GM18520 (cell line): ENCODE results near the gene ADARB2.
"Not testable (repeated sequence)": the region's sequence is repeated elsewhere in the genome, so short reads cannot be mapped to it uniquely, and the experiment has no call there.

Source experiments
- ATAC-seq: cut with Tn5 transposase; IDR thresholded peaks from one replicate; pipeline ENCODE4 v1.9.1; 2021; ENCODE audit not compliant: unreplicated experiment

Gene ADARB2

DNA sequence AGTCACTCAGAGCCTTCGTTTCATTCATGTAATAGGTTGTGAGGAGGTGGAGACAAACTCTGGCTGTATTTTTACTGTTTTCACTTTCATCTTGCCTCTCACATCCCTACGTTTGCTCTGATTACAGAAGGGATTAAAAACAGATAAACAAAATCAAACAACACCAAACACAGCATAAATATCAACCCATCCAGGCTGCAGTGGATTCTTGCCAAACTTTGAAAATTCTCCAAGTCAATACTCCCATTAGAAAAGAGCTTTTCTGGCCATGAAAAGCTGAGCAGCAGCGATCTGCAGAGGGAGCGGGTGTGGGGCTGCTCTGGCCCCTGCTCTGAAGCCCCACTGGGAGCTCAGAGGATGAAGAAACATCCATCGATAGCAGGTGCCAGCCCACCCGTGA, 397.9 kb downstream of the ADARB2 start:
- ATAC-seq: no peak

DNA sequence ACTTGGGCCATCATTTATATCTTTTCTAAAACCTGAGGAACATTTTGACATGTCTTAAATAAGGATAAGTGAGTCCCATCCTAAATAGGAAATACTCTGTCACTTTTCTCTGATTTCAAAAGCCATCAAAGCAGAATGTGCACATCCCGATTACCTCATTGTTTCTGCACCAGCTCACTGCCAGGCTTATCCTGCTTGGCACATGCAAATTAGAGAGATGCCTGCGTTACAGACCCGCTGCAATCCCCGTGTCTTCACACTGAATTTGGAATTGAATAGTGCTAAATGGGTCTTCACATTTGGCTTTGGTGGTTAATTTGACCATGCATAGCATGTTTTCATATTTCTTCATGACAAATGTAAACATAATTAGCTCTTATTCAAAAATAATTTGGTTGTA, 401.7 kb downstream of the ADARB2 start:
- ATAC-seq: no peak

DNA sequence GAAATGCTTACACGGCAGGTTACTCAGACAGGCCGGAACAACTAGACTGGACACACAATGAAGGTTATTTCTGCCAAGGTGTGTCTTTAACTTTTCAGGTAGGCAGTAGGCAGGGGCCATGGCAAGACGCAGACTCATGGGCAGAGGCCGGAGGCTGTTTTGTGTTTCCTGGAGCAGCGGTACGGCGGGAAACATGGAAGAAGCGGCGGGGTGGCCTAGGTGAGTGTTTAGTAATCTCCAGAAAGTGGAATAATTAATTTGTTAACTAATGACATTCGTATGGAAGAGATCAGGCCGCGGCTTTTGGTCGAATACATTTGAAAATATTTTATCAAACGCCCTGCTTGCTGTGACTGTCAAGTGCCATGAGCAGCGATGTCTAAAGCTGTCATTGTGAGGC, 403.3 kb downstream of the ADARB2 start:
- ATAC-seq: no peak

DNA sequence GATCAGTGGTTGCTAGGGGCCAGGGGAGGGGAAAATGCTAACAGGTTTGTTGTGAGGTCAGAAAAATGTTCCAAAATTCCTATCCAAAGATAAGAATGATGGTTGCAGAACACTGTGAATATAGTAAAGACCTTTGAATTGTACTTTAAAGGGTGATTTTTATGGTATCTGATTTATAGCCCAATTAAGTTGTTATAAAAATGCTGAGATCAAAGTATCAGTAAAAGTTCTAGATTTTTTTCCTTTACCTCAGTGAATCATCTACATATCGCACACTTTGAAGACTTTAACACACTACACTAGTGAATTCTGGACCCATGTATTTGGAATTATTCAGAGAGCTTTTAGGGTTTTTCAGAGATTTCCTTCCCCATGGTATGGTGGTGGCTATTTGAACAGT, 405.8 kb downstream of the ADARB2 start:
- ATAC-seq: no peak

DNA sequence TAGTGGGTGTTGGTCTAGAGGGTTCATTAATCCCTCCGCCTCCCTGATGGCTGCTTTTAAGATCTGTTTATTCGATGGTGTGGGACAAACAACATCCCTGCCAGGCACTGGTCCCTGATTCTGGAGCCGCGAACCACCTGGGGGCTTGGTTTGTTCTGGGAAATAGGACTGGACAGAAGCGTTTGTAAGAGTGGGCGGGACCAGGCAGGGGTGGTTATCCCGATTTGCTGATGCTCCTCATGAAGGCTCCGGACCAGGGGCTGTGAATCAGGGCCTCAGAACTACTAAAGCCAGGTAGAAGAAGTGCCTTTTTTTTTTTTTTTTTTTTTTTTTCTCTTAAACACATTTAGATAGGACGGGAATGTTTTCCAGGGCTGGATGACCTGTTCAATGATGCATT, 407.7 kb downstream of the ADARB2 start:
- ATAC-seq: no peak

DNA sequence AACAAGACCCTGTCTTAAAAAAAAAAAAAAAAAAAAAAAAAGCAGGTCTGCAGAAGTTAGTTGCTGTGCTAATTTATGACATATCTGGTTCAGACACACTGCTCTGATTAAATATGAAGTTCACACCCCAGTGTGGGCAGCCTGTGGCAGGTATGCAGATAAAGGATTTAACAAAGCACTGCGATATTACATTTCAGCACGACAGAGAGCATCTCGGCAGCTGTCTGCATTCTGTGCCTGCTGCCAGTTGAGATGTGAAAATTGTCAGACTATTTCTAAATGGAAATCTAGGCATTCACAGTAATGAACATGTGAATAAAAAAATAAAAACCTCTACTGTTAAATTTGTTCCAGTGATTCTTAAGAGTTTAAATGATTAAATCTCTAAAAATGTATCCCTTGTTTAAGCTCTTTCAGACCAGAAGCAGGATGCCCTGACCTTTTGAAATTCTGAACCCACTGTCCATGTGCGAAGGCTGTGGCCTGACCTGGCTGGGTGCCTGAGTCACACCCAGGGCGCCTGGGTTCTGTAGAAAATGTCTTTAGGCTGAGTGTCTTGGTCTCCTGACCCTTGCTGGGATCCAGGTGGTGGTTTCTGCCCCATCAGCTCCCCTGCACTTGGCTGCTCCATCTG, 408.2 kb downstream of the ADARB2 start:
- ATAC-seq: no peak

DNA sequence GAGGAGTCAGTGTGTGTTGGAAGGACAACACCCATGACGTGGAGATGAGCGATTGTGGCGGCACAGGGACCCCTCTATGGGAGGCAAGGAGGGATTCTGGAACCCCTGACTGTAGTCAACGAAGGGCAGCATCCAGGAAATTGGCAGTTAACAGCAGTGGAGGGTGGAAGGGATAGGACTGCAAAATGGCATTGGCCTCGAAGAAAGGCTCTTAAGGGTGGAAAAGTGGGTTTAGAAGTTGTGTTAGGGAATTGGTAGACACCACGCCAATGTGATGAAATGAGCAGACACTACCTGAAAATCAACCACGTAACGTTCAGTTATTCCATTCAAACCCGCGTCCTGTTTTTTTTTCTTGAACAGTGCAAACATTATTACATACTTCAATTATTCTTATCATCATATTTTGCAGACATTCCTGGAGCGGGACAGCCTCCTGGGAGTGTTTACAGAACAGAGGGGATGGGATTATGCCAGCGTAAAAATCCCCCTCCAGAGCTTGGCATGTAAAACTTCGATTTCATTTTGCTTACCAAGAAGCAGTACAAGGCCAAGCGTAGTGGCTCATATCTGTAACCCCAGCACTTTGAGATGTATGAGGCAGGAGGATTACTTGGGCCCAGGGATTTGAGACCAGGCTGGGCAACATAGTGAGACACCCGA, 409.0 kb downstream of the ADARB2 start:
- ATAC-seq: no peak

DNA sequence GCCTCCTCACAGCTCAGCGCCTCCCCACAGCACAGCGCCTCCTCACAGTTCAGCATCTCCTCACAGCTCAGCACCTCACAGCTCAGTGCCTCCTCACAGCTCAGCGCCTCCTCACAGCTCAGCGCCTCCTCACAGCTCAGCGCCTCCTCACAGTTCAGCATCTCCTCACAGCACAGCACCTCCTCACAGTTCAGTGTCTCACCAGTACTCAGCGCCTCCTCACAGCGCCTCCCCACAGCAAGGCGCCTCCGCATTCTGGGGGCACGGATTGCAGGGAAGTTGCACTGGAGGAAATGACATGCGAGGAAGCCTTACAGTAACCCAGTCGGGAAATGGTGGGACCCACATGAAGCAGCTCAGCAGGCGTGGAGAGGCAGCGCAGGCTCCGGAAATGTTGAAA, 409.6 kb downstream of the ADARB2 start:
- ATAC-seq: no peak

DNA sequence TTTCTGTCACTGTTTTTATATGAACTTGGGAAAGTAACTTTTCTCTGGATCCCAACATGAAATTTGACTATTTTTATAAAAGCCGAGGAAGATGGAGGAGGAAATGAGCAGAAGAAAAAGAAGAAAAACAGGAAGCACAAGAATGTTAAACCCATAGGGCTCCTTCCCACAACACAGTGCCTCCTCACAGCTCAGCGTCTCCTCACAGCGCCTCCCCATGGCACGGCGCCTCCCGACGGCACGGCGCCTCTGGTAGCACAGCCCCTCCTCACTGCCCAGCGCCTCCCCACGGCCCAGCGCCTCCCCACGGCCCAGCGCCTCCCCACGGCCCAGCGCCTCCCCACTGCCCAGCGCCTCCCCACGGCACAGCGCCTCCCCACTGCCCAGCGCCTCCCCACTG, 410.8 kb downstream of the ADARB2 start:
- not testable (repeated sequence) for ATAC-seq

DNA sequence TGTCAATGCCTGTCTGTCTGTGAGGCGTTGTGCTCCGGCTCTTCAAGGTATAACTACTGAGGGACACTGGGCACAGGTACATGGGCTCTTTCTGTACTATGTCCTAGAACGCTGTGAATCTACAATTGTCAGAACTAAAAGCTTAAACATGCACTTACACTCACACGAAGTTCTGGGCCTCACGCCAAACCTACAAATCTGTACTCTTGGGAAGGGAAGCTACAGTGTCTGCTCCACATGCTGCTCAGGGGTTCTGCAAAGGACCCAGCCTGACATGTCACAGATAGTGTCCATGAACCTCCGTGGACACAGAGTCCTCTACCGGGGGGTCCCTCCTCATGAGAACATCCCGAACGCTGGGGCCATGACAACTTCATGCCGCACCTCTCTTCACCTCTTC, 412.4 kb downstream of the ADARB2 start:
- no peak for ATAC-seq

DNA sequence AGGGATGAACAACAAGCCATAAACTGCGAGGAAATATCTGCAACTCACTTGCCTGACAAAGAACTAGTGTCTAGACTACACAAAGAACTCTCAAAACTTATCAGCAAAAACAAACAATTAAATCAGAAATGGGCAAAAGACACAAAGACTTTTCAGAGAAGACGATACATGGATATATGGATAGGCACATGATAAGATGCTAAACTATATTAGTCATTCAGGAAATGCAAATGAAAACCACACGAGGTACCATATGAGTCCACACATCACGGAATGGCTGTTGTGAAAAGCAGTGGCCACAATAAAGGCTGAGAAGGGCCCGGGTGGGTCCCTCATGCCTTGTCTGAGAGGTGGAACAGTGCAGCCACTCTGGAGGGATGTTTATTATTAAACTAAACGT, 413.4 kb downstream of the ADARB2 start:
- no peak for ATAC-seq

DNA sequence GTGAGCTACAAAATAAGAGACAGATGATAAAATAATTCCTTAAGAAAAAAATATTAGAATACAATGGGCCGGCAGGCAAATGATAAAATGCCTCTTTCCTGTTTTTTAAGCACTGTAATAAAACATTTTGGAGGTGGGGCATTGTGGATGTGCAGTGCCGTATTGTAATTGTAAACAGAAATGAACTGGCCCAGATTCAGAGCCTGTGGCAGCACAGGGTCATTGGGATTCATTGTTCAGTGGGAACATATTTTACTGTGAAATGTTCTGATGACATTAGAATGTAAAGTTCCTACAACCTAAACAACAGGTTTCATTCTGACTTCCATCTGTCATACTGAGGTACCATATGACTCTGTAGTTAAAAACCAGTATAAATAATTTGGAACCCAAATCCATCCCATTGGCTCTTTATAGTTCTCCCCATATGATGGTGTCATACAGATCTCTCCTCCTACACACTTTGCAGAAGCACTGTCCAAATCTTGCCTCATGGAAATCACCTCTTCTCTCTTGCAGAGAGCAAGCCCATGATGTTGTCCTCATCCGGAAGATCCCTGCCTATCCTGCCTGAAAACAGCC, 416.5 kb downstream of the ADARB2 start:
- no peak for ATAC-seq

DNA sequence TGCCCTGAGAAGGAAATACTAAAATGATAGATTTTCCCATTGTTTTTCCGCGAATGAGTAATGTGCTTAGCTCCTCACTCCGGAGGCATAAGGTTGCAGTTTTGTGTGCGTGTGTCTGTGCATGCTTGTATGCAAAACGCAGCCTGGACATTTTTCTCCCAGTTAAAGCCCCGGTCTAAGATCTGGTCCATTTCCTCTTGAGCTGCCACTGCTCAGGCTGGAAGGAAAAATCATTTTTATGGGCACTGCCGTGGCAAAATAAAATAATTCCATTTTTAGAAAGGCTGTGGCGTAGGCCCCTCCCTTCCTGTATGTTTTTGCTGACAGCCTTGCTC, 420.5 kb downstream of the ADARB2 start:
- no peak for ATAC-seq

DNA sequence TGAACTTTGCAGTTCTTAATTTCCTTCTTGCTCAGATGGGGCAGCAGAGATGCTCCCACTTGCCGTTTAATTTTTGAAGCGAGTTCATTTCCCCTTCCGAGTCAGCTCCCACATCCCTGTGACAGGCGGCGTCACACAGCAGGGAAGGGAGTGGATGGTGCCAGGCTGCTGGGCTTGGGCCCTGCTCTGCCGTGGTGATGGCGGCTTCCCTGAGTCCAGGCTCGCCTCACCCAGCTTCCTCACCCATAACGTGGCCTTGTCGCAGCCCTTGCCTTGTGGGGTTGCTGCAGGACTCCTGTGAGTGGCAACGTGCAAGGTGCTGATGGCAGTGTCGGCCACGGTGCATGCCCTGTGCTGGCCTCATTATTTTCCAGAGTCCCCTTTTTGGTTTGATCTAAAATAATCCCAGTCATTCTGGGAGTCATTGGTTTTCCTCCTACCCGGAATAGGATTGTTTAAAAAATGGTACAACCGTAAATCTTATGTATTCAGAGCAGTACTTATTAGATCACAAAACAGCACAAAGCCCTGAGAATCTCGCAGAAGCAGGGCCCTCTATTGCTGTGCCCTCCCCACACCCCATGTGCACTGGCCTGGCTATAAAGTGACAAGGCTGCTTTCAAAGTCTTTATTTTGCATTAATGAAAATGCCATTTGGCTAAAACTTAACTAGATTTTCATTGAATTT, 421.1 kb downstream of the ADARB2 start:
- no peak for ATAC-seq

DNA sequence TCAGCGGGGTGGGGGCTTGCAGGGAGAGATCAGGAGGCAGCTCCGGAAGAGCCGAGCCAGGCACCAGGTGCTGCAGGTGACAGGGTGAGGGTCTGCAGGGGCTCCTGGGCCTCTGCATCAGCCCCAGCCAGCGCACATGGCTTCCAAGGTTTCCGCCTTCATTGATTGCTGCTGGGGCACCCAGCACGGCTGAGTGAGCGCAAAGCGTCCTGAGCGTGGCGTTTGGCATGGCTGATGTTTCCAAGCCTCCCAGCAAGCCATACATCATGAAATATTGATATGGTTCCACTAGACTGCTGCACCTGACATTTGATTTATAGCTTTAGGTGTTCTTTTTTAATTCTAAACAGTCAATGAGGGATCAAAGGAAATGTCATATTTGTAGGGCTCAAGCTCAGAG, 422.1 kb downstream of the ADARB2 start:
- no peak for ATAC-seq

DNA sequence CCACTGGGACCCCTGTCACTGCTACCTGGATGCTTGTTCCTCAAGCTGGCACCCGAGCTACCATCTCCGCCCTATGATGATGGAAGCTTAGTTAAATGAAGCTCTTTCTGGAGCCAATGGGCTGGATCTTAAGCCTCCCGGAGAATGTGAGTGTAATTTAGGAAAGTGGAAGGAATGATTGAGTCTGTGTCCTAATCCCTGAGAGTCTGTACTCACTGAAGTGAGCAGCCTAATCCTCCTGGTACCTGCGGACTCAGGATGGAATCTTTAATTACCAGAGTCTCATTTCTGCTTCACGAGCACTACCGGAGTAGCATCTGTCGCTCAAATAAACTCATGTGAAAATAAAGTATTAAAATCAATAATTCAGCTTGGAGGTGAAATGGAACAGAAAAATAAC, 425.6 kb downstream of the ADARB2 start:
- no peak for ATAC-seq

DNA sequence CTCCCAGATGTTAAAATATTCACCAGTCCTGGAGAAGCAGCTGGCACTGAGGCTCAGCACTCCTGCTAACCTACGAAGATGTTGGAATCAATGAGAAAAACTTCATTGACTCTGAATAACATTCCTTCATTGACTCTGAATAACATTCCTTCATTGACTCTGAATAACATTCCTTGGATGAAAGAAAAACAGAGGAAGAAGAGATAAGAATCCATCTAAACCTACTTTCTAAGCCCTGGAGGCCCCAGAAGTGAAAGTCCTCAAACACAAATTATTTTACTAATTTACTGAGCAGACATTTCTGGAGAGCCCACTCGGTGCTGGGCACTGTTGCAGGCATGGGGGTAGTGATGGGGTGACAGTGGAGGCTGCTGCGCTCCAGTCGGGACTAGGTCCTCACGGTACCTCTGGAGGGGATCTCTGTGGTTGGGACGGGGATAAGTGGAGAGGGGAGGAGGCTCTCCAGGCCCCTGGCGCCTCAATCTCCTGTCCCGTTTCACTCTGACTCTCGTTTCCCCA, 427.0 kb downstream of the ADARB2 start:
- ATAC-seq: no peak

DNA sequence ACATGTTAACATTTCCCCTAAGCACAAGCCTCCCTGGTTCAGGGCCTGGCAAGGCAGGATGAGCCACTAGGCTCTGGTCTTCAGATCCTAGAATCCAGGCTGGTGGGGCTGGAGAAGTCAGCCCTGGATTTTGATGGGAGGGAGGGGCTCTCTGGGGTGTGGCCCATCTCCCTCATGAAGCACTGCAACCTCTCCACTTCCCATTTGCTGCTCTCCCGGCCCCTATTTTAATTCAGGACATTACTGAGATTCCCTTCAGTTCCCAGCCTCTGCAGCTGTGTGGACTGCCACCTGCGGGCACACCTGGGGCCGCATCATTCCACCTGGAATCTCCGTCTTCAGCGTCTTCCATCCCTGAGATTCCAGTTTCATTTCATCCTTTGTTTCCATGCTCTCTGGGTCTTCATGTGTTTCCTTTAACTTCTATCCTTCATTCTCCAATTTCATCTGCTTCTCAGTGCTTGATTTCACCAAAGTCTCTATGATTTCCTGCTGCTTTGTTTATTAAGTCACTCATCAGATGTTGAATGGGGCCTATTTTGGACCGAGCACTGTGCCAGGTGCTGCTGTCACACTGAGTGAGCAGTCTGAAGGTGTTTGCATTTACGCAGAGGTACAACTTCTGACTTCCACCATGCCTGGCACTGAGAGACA, 427.6 kb downstream of the ADARB2 start:
- no peak for ATAC-seq

DNA sequence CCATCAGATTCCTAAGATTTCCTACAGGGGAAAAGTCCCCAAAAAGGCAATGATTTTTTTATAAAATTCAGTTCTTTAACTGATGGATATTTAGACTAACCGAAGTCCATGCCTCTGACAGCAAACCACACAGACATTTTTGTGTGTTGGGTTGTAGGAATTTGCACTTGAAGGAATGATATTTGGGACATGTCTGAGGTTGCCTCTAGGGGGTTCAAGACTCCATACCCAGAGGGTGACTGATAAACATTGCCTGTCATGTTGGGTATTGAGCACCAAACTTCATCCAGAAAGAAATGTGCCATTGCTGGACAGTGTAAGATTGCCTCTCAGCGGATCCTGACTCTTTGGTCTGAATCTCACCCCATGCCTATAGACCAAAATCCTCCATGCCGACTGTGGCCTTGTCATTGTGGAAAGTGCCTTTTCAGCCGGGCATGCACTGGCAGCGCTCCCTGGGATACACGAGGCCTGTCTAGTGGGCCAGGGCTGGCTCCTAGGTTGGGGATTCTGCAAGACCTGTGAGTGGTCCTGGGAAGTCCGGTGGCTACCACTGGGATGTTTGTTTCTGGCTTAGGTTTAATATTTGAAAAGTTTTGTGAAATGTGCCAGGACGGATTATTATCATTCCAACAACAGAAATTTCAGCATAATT, 428.2 kb downstream of the ADARB2 start:
- ATAC-seq: no peak

DNA sequence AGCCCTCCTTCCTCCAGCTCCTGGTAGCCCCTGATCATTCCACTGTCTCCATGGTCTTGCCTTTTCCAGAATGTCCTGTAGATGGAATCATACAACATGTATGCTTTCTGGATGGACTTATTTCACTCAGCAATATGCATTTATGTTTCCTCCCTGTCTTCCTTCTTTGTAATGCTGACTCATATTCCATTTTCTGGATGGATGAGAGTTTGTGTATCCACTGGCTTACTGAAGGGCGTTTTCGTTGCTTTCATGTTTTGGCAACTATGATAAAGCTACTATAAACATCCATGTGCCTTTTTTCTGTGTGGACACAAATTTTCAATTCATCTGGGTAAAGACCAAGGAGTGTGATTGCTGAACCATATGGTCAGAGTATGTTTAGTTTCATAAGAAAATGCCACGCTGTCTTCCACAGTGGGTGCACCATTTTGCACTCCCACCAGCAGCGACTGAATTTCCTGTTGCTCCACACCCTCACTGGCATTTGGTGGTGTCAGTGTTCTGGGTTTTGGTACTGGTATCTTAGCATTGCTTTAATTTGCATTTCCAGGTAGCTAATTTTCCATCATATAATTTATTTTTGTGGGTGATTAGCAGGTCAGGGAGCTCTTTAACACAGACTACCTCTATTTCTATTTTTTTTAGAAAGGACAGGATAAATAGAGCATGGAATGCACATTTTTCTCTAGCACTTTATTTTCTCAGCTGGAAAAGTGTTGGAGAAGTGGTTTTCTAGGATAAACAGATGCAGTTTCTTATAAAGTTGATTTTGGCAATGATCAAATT, 429.0 kb downstream of the ADARB2 start:
- no peak for ATAC-seq
